ENCODE data around the gene NFASC. TPM values are rescaled to one million over a fixed set of nuclear protein-coding genes. Genes with fewer than 3 reads are reported as not detected.
A peak's percentile ranks its signal among the peaks of the same experiment; 100 is the strongest.

The NFASC gene
- total RNA-seq, 1 experiment from 2014 or later = 23.6 TPM

DNA sequence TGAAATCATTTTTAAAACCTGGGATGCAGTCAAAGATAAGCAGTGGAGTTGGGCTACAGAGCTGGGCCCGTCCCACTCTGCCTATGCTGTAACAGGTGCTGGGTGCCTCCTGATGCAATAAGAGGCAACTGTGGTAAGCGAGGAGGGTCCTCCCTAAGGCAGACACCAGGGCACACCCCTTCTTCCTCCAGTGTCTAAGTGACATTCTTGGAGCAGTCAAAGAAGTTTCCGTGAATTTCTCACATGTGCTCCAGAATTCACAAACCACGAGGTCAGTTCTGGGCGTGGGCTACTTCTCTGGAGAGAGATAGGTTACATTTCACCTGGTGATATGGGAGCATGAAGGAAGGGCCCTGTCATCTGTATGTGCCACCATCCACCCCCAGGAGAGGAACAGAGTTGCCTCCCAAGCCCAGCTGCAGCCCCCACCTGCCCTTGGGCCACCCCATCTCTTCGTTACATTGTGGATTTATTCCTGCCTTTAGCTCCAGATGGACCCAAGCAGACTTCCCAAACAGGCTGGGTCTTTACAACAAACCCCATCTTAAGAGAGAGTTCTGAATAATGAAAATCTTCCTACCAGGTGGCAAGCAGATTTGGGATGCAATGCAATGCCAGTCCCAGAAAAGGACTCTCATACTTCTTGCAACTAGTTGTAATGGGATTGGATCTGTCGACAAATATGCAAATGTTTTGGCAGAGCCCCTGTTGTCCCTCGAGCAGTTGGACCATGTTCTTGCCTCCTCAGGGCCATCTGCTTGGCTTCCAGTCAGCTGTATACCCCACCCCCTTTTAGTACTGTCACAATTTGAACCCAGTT is 89.9 kb downstream of the NFASC start:
- no peaks in the 10 kb centered on the region for H3K27me3 ChIP-seq (ENCODE audit: control insufficient read depth, insufficient read depth, low read length)
- no peaks in the 10 kb centered on the region; the same call in 1 of the 2 replicates for H3K36me3 ChIP-seq (replicated peaks; ENCODE audit: control insufficient read depth, insufficient read depth, low read length)

DNA sequence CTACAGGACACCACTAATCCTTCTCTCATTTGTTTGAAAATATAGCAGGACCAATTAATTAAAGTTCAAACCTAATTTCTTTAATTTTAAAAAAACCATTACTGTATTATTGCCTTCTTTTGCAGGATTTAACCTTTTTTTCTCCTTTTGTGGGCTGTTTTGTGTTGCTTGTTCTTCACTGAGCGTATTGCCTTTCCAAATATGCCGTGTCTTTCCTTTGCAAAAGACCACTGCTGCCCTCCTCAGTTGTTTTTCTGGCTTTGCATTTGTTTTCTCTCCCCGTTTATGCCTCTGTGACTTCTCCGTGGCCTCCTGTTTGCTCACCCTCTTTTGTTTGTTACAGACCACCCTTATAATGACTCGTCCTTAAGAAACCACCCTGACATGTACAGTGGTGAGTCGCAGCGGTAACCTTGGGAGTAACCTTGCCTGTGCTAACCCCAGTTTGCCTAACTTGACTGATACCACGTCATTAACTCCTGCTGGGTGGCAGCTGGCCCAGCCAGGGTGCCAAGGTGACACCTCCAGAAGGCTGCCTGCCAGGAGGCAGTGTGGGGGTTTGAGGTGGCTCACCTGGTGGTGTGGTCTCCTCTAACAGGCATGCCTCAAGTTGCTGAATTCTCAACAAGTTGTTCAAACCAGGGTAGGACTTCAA is 91.2 kb downstream of the NFASC start:
- DNase-seq = no peak
- no peaks in the 10 kb centered on the region; the same call in 1 of the 2 replicates for H3K36me3 ChIP-seq (replicated peaks; ENCODE audit: control insufficient read depth, insufficient read depth, low read length)
- no peak overlapping the region for H3K4me3 ChIP-seq (ENCODE audit: insufficient read depth, low read depth, low read length)
- H3K27me3 ChIP-seq (ENCODE audit: control insufficient read depth, insufficient read depth, low read length) = no peaks in the 10 kb centered on the region

More for the DNA sequence above, 89.9 kb downstream of the NFASC start:
- DNase-seq = no peak
- H3K4me3 ChIP-seq (ENCODE audit: insufficient read depth, low read depth, low read length) = no peak overlapping the region

DNA sequence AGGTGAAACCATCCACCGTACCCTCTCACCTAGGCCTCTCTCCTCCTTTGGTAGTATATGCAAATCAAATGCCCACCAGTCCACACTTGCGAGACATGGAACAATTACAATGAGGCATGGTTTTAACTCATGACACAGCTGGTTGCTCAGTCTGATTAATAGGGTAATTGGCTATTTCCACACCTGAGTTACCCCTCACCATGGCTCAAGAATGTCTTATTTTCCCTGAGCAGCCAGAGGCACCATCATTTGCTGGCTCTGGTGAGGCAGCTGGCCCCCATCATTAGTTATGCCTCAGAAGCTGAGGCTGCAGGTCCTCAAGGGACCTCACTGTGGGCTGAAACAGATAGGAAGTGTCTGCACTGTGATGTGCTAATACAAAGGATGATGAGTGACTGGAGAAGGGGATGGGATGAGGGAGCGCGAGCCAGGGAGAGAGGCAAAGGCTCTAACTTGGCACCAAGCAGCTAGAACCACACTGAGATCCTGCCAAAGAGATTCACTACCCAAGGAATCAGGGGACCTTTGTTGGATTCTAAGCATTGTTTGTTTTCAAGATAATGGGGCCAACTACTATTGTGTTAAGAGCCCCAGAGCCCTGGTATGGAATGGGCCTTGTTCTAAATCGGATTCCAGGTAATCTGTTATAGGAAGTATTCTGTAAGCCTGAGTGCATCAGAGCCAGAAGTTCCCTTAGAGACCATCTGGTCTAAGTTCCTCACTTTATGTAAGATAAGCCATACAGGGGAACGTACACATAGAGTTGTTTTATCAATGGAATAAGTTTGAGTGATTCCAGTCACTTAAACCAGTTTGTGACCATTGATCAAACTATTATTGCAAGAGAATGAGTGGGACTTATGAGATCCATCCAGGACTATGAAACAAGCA is 92.3 kb downstream of the NFASC start:
- no peaks in the 10 kb centered on the region for H3K36me3 ChIP-seq (replicated peaks; ENCODE audit: control insufficient read depth, insufficient read depth, low read length)
- H3K4me3 ChIP-seq (ENCODE audit: insufficient read depth, low read depth, low read length) = no peak overlapping the region
- H3K27me3 ChIP-seq (ENCODE audit: control insufficient read depth, insufficient read depth, low read length) = no peaks in the 10 kb centered on the region
- no peak for DNase-seq

DNA sequence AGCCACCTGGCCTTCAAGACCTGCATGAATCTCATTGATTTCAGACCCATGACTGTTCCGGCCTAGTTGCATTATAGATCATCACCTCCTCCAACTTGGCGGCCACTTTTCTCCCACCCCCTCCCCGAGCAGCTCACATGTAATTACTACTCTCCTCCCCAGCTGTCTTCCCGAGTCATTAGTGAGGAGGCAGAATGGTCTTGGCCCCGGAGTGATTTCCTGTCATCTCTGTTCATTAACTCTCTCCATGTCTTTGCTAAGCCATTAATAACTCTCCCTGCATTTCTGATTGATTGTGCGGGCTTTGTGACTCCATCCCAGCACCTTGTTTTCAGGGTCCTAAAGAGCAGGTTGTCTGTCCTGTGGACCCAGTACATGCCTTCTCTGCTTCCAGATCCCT is 96.8 kb downstream of the NFASC start:
- Histone ChIP-seq H3K4me3 (ENCODE audit: insufficient read depth, low read depth, low read length) (no peak overlapping the region), H3K36me3 (replicated peaks; ENCODE audit: control insufficient read depth, insufficient read depth, low read length) (no peaks in the 10 kb centered on the region), H3K27me3 (ENCODE audit: control insufficient read depth, insufficient read depth, low read length) (no peaks in the 10 kb centered on the region)
- DNase-seq = no peak

DNA sequence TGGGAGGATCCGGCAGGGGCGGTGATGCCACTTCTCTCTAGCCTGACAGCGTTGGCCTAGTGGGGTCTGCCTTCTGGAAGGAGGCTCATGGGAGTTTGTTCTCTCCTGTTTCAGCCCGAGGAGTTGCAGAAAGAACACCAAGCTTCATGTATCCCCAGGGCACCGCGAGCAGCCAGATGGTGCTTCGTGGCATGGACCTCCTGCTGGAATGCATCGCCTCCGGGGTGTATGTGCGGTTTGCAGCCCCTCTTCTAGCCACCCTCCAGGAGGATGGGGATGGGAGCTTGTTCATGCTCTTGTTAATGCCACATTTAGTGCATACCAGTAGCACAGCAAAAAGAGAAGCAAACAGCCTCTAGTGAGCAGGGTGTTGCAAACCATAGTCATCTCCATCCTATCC is 97.5 kb downstream of the NFASC start:
- Histone ChIP-seq H3K27me3 (ENCODE audit: control insufficient read depth, insufficient read depth, low read length) (no peaks in the 10 kb centered on the region), H3K36me3 (replicated peaks; ENCODE audit: control insufficient read depth, insufficient read depth, low read length) (no peaks in the 10 kb centered on the region), H3K4me3 (ENCODE audit: insufficient read depth, low read depth, low read length) (no peak overlapping the region)
- no peak for DNase-seq

DNA sequence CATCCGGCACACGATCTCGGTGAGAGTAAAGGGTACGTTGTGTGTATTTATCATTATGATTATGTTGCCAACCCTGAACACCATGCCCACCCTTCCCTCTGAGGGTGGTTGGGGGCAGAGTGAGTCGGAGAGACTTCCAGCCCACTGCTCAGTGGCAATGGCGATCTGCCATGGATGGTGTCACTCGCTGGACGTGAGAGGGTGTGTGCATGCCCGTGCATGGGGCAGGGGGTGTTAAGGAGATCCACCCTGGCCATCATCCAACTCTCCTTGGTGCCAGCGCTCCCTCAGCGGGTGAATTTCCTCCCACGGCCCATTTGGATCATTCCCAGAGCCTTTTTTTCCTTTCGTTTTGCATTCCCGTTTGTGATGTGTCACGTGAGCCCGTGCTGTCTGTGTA is 98.3 kb downstream of the NFASC start:
- H3K36me3 ChIP-seq (replicated peaks; ENCODE audit: control insufficient read depth, insufficient read depth, low read length) = no peaks in the 10 kb centered on the region

DNA sequence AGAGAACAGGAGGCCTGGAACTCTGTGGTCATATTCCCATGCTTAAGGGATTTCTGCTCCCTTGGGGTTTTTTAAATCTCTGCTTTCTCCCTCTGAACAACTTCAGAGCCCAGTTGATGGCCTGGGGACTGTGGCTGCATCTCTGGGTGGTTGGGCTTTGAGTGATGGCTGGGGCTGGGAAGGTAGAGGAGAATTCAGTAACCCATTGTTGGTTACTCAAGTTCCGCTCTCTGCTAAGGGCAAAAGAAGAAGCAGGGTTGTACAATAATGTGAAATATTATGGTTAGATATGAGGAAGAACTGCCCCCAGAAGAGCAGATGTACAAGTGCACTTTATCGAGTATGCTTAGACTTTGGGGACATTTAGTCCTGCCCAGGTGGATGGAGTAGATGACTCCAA is 100.3 kb downstream of the NFASC start:
- H3K27me3 ChIP-seq (ENCODE audit: control insufficient read depth, insufficient read depth, low read length) = no peaks in the 10 kb centered on the region
- no peaks in the 10 kb centered on the region for H3K36me3 ChIP-seq (replicated peaks; ENCODE audit: control insufficient read depth, insufficient read depth, low read length)
- no peak for DNase-seq
- H3K4me3 ChIP-seq (ENCODE audit: insufficient read depth, low read depth, low read length) = no peak overlapping the region

More for the DNA sequence above, 98.3 kb downstream of the NFASC start:
- DNase-seq = no peak
- H3K27me3 ChIP-seq (ENCODE audit: control insufficient read depth, insufficient read depth, low read length) = no peaks in the 10 kb centered on the region
- no peak overlapping the region for H3K4me3 ChIP-seq (ENCODE audit: insufficient read depth, low read depth, low read length)

DNA sequence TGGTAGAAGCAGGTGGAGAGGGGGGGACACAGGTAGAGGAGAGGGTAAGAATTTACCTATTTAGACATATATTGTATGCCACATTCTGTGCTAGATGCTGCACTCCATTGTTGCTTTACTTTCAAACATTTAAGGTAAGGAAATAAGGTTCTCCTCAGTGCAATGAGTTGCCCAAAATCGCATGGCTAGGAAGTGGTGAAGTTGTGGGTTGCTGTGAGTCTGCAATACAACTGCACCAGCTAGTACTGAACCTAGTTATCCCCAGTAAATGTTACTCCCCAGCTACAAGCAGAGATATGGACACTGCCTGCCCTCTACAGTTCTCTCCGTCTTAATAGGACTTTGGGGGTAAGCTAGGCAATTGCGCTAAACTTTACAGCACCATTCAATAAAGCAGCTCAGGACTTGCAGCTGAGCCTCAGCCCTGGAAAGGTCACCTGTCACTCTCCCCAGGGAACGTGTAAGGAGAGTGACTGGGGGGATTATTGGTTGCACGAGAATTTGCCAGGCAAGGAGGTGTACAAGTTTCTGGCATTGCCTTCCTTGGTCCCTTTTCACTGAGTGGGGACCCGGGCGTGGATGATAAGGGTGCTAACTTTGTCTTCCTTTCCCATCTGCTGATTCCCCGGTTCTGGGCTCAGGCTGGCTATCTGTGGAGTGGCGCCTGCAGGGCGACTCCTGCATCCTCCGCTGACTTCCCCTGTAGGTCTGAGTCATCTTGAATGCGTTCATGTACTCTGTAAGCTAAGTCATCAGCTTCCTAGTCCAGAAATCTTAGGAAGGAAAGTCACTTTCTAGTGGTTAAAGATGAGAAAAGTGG is 101.1 kb downstream of the NFASC start:
- Histone ChIP-seq H3K4me3 (ENCODE audit: insufficient read depth, low read depth, low read length) (no peak overlapping the region), H3K27me3 (ENCODE audit: control insufficient read depth, insufficient read depth, low read length) (no peaks in the 10 kb centered on the region), H3K36me3 (replicated peaks; ENCODE audit: control insufficient read depth, insufficient read depth, low read length) (no peaks in the 10 kb centered on the region)
- no peak for DNase-seq

DNA sequence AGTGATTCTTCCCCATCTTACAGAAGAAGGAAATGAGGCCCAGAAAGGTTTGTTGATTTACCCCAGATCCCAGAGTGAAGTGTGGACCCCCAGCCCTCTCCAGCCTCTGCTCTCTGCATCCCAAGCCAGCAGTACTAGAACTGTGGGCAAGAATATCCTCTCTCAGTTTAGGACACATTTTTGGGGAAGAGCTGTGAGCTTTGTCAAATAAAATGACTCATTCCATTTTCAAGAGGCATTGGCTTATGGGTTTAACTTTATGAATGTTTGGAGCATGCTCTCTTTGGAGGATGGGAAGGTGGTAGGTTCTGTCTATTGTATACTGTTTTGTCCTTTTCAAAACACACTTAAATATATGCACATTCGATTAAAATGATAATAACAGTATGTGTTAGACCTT is 101.8 kb downstream of the NFASC start:
- Histone ChIP-seq H3K36me3 (replicated peaks; ENCODE audit: control insufficient read depth, insufficient read depth, low read length) (no peaks in the 10 kb centered on the region), H3K27me3 (ENCODE audit: control insufficient read depth, insufficient read depth, low read length) (no peaks in the 10 kb centered on the region), H3K4me3 (ENCODE audit: insufficient read depth, low read depth, low read length) (no peak overlapping the region)
- DNase-seq = no peak

DNA sequence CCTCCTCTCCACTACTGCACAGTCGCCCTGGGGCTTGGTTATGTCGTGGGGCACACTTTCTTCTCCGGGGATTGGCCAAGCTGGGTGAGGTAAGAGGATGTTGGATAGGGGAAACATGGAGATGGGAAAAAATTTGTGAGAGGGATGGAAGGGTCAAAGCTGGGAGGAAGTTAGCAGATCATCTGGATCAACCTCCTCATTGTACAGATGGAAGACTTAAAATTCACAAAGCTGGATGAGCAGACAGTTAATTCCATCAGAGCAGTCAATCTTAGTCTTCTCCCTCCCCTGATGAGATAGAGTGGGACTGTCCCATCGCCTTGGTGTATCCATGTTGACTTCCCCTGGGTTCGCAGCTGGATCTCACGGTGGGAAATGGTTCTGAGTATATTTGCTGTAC is 102.8 kb downstream of the NFASC start:
- DNase-seq = no peak
- no peaks in the 10 kb centered on the region for H3K36me3 ChIP-seq (replicated peaks; ENCODE audit: control insufficient read depth, insufficient read depth, low read length)
- no peaks in the 10 kb centered on the region for H3K27me3 ChIP-seq (ENCODE audit: control insufficient read depth, insufficient read depth, low read length)
- H3K4me3 ChIP-seq (ENCODE audit: insufficient read depth, low read depth, low read length) = no peak overlapping the region

DNA sequence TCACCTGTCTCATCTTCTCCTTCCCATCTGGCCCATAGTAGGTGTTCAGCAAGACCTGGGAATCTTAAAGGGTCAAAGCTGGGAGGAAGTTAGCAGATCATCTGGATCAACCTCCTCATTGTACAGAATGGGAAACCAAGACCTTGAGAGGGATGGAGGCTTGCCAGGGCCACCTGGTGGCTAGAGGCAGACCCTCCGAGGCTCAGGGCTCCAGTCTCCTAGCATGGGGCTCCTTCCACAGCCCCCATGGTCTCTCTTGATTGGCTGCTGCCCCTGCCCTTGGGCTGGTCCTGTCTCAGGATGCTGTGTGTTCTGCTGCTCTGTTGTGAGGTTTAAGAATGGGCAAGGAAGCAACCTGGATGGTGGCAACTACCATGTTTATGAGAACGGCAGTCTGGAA is 103.7 kb downstream of the NFASC start:
- Histone ChIP-seq H3K27me3 (ENCODE audit: control insufficient read depth, insufficient read depth, low read length) (no peaks in the 10 kb centered on the region), H3K36me3 (replicated peaks; ENCODE audit: control insufficient read depth, insufficient read depth, low read length) (no peaks in the 10 kb centered on the region), H3K4me3 (ENCODE audit: insufficient read depth, low read depth, low read length) (no peak overlapping the region)
- DNase-seq = peak; percentile 74

DNA sequence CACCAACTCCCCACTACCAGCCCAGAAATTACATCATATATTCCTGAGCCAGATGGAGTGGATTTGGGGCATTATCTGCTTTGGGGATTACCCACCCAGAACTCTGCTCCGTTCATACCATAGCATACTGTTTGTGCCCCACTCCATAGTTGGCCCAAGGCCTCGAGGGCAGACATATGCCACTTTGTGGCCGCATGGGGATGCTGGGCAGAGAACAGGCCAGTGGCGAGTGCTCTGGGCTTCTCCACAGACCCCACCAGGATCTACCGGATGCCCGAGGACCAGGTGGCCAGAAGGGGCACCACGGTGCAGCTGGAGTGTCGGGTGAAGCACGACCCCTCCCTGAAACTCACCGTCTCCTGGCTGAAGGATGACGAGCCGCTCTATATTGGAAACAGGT is 104.4 kb downstream of the NFASC start:
- DNase-seq = no peak
- H3K36me3 ChIP-seq (replicated peaks; ENCODE audit: control insufficient read depth, insufficient read depth, low read length) = no peaks in the 10 kb centered on the region
- no peak overlapping the region for H3K4me3 ChIP-seq (ENCODE audit: insufficient read depth, low read depth, low read length)
- no peaks in the 10 kb centered on the region for H3K27me3 ChIP-seq (ENCODE audit: control insufficient read depth, insufficient read depth, low read length)

DNA sequence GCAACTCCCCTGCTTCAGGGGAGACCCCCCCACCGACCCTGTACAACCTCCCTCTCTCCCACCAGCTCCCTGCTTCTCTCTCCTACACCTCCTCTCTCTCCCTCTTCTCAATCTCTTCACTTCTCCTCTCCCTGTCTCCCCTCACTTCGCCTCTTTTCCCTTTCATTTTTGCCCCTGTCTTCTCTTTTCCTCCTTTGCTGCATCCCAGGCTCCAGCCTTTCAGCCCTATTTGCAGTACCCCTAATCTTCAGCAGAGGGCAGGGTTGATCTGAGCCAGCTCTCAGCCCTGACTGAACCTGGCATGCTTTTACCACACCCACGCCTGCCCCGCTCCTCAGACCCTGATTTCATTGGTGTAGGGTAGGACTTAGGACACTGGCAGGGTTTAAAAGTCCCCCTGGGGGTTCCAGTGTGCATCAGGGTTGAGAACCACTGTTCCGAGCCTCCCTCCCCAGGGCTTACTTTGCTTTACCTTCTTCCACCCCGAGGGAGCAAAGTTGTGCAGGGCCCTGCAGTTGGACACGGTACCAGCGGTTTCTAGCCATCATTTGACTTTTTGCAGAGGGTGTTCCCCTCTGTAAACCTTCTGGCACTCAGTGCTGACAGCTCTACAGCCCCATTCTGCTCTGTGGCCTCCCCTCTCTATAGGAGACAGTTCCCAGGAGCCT is 105.0 kb downstream of the NFASC start:
- H3K27me3 ChIP-seq (ENCODE audit: control insufficient read depth, insufficient read depth, low read length) = no peaks in the 10 kb centered on the region
- H3K36me3 ChIP-seq (replicated peaks; ENCODE audit: control insufficient read depth, insufficient read depth, low read length) = no peaks in the 10 kb centered on the region
- peak; percentile 94 for DNase-seq
- H3K4me3 ChIP-seq (ENCODE audit: insufficient read depth, low read depth, low read length) = no peak overlapping the region
